H9 (cell line): ENCODE results near the gene CD164. TPM values are rescaled to one million over a fixed set of nuclear protein-coding genes. Genes with fewer than 3 reads are reported as not detected.

Experiments used
- DNase-seq: peaks from one replicate; pipeline ENCODE4 v3.0.0-alpha.2; 2017
- H2AFZ ChIP-seq: one replicate; pipeline ENCODE4 v1.6.1; 2013; ENCODE audit warnings: mild to moderate bottlenecking, low read length, control low read depth, moderate library complexity
- H2AK5ac ChIP-seq: 2 replicates; pipeline ENCODE4 v1.6.1; 2013; ENCODE audit warnings: low read length, control low read depth, mixed read lengths; ENCODE audit not compliant: insufficient read length
- H2BK120ac ChIP-seq: one replicate; pipeline ENCODE4 v1.6.1; 2013; ENCODE audit warnings: low read depth, mild to moderate bottlenecking, low read length, control low read depth, inconsistent platforms; ENCODE audit not compliant: poor library complexity, severe bottlenecking
- H2BK12ac ChIP-seq: 2 replicates; pipeline ENCODE4 v1.6.1; 2013; ENCODE audit warnings: low read length, control low read depth, mixed read lengths, low read depth; ENCODE audit not compliant: insufficient read length
- H2BK15ac ChIP-seq: 2 replicates; pipeline ENCODE4 v1.6.1; 2013; ENCODE audit warnings: low read depth, low read length, control low read depth
- H2BK20ac ChIP-seq: one replicate; pipeline ENCODE4 v1.6.1; 2013; ENCODE audit warnings: low read depth, mild to moderate bottlenecking, low read length, control low read depth, inconsistent platforms; ENCODE audit not compliant: poor library complexity, severe bottlenecking
- H2BK5ac ChIP-seq: 2 replicates; pipeline ENCODE4 v1.6.1; 2013; ENCODE audit warnings: low read length, control low read depth, mixed read lengths; ENCODE audit not compliant: insufficient read length
- H3K14ac ChIP-seq: 2 replicates; pipeline ENCODE4 v1.6.1; 2013; ENCODE audit warnings: low read length, control low read depth; ENCODE audit not compliant: insufficient read depth
- H3K18ac ChIP-seq: 2 replicates; pipeline ENCODE4 v1.6.1; 2013; ENCODE audit warnings: low read depth, mild to moderate bottlenecking, mixed read lengths, low read length, control low read depth; ENCODE audit not compliant: insufficient read length
- H3K23ac ChIP-seq: 2 replicates; pipeline ENCODE4 v1.6.1; 2013; ENCODE audit warnings: low read length, control low read depth, mixed read lengths, low read depth; ENCODE audit not compliant: insufficient read length
- H3K23me2 ChIP-seq: 2 replicates; pipeline ENCODE4 v1.6.1; 2013; ENCODE audit warnings: low read depth, mild to moderate bottlenecking, mixed read lengths, low read length, control low read depth; ENCODE audit not compliant: insufficient read length, poor library complexity, severe bottlenecking
- H3K27ac ChIP-seq: 2 replicates; pipeline ENCODE4 v1.5.1; 2013; ENCODE audit warnings: low read length, control low read depth, mixed read lengths, low read depth; ENCODE audit not compliant: insufficient read length
- H3K27me3 ChIP-seq: 2 replicates; pipeline ENCODE4 v1.6.1; 2013; ENCODE audit warnings: low read length, control low read depth, inconsistent platforms; ENCODE audit not compliant: insufficient read depth
- H3K4ac ChIP-seq: 2 replicates; pipeline ENCODE4 v1.6.1; 2013; ENCODE audit warnings: low read depth, mild to moderate bottlenecking, control low read depth, inconsistent platforms, low read length, moderate library complexity
- H3K4me1 ChIP-seq: 2 replicates; pipeline ENCODE4 v1.6.1; 2013; ENCODE audit warnings: low read length, control low read depth, inconsistent platforms; ENCODE audit not compliant: insufficient read depth
- H3K4me2 ChIP-seq: 2 replicates; pipeline ENCODE4 v1.6.1; 2013; ENCODE audit warnings: low read length, control low read depth, mixed read lengths; ENCODE audit not compliant: insufficient read length, insufficient read depth
- H3K56ac ChIP-seq: 2 replicates; pipeline ENCODE4 v1.6.1; 2013; ENCODE audit warnings: low read depth, mild to moderate bottlenecking, mixed read lengths, low read length, control low read depth; ENCODE audit not compliant: insufficient read length
- H3K79me1 ChIP-seq: 2 replicates; pipeline ENCODE4 v1.6.1; 2013; ENCODE audit warnings: low read depth, mild to moderate bottlenecking, moderate library complexity, low read length, control low read depth, inconsistent platforms; ENCODE audit not compliant: insufficient read depth, poor library complexity, severe bottlenecking
- H3K79me2 ChIP-seq: 2 replicates; pipeline ENCODE4 v1.6.1; 2013; ENCODE audit warnings: low read length, control low read depth, inconsistent platforms; ENCODE audit not compliant: insufficient read depth
- H3K9ac ChIP-seq: 2 replicates; pipeline ENCODE4 v1.6.1; 2013; ENCODE audit warnings: low read length, control low read depth, mixed read lengths; ENCODE audit not compliant: insufficient read length; ENCODE audit errors: extremely low read depth
- H3K9me3 ChIP-seq: one replicate; pipeline ENCODE4 v1.6.1; 2013; ENCODE audit warnings: low read depth, low read length, inconsistent platforms; ENCODE audit not compliant: control insufficient read depth
- H3T11ph ChIP-seq: one replicate; pipeline ENCODE4 v1.6.1; 2013; ENCODE audit warnings: mild to moderate bottlenecking, low read length, control low read depth, inconsistent platforms
- H4K20me1 ChIP-seq: one replicate; pipeline ENCODE4 v1.6.1; 2013; ENCODE audit not compliant: control insufficient read depth, insufficient read length, insufficient read depth
- H4K5ac ChIP-seq: 2 replicates; pipeline ENCODE4 v1.6.1; 2013; ENCODE audit warnings: low read depth, mild to moderate bottlenecking, mixed read lengths, low read length, control low read depth; ENCODE audit not compliant: insufficient read length
- H4K8ac ChIP-seq: replicated peaks from 2 replicates; pipeline ENCODE4 v1.6.1; 2013; ENCODE audit warnings: low read length, control low read depth, mixed read lengths, low read depth; ENCODE audit not compliant: insufficient read length
- H4K91ac ChIP-seq: 2 replicates; pipeline ENCODE4 v1.6.1; 2013; ENCODE audit warnings: low read depth, mild to moderate bottlenecking, moderate library complexity, mixed read lengths, low read length, control low read depth; ENCODE audit not compliant: insufficient read length
- H3K27ac Mint-ChIP-seq, 3 experiments: 2 replicates in 2 of 3; 3 replicates in 1 of 3; pipeline ENCODE4 v1.8.0; 2020 to 2021; ENCODE audit warnings: mixed read lengths in 3 of 3, mild to moderate bottlenecking in 1 of 3, moderate library complexity in 1 of 3
- H3K27me3 Mint-ChIP-seq: 2 replicates; pipeline ENCODE4 v1.8.0; 2021; ENCODE audit warnings: low read depth, mild to moderate bottlenecking, moderate library complexity, mixed read lengths
- H3K36me3 Mint-ChIP-seq, 3 experiments: 2 replicates in 2 of 3; 3 replicates in 1 of 3; pipeline ENCODE4 v1.8.0; 2020 to 2021; ENCODE audit warnings: low read depth in 3 of 3, mixed read lengths in 3 of 3; ENCODE audit not compliant: insufficient read depth in 1 of 3
- H3K4me1 Mint-ChIP-seq, 2 experiments: 2 replicates each; pipeline ENCODE4 v1.8.0; 2020; ENCODE audit warnings: mixed read lengths in 2 of 2
- H3K4me3 Mint-ChIP-seq, 2 experiments: 2 replicates in 1 of 2; 3 replicates in 1 of 2; pipeline ENCODE4 v1.8.0; 2020 to 2021; ENCODE audit warnings: mild to moderate bottlenecking in 2 of 2, mixed read lengths in 2 of 2, moderate library complexity in 1 of 2
- H3K9me3 Mint-ChIP-seq, 2 experiments: 2 replicates in 1 of 2; 3 replicates in 1 of 2; pipeline ENCODE4 v1.8.0; 2020; ENCODE audit warnings: mild to moderate bottlenecking in 2 of 2, mixed read lengths in 2 of 2, moderate library complexity in 1 of 2
- CTCF ChIP-seq: fragments of 200-600 bp; sonication (generic); conservative IDR thresholded peaks from 3 replicates; pipeline ENCODE4 v1.8.0; 2021; ENCODE audit warnings: antibody characterized with exemption, mild to moderate bottlenecking
- WGBS: extraction: QIAGEN DNeasy Blood & Tissue Kit; methylation state at CpG from one replicate; pipeline ENCODE4 v1.1.7; 2013; ENCODE audit warnings: missing lambda C conversion rate, low lambda C conversion rate, mixed read lengths; ENCODE audit not compliant: insufficient read length; ENCODE audit errors: extremely low coverage; 5-methylcytosine and 5-hydroxymethylcytosine counted together
- total RNA-seq: library from RNA; stranded (reverse); gene quantifications from 2 replicates; pipeline ENCODE4 v1.2.1, GENCODE V29; 2021

The CD164 gene
- total RNA-seq, 1 experiment from 2014 or later, result 130 TPM

- H4K91ac ChIP-seq, result no peak overlapping the region
- H2BK15ac ChIP-seq, result no peak overlapping the region
- no peak overlapping the region for H2BK20ac ChIP-seq
- H3K27me3 Mint-ChIP-seq, result no peaks in the 10 kb centered on the region
- H3K79me2 ChIP-seq, result peaks cover 2% of the 10 kb centered on the region
- no peak overlapping the region for H3K27ac ChIP-seq
- H3K23ac ChIP-seq, result no peak overlapping the region
- H3K36me3 Mint-ChIP-seq, result peaks cover 47 to 84% (median 71%) of the 10 kb centered on the region in 3 experiments
- H3K27me3 ChIP-seq, result no peaks in the 10 kb centered on the region
- no peaks in the 10 kb centered on the region for H3K23me2 ChIP-seq
- H3T11ph ChIP-seq, result no peak overlapping the region
- no peak for TF ChIP-seq CTCF
- H3K79me1 ChIP-seq, result no peaks in the 10 kb centered on the region
- H3K4me2 ChIP-seq, result no peak overlapping the region
- no peak overlapping the region for H3K18ac ChIP-seq
- H3K4me3 Mint-ChIP-seq, result no peak overlapping the region
- no peaks in the 10 kb centered on the region for H3K4me1 ChIP-seq
- no peak overlapping the region for H3K27ac Mint-ChIP-seq
- no peak overlapping the region for H2AFZ ChIP-seq
- no peaks in the 10 kb centered on the region for H3K9me3 ChIP-seq
- no peak overlapping the region for H3K56ac ChIP-seq
- H2BK120ac ChIP-seq, result no peak overlapping the region
- H3K9ac ChIP-seq, result no peak overlapping the region
- no peak overlapping the region for H3K4ac ChIP-seq
- no peaks in the 10 kb centered on the region for H3K9me3 Mint-ChIP-seq
- H3K14ac ChIP-seq, result no peak overlapping the region
- DNase-seq, result no peak
- no peak overlapping the region for H2AK5ac ChIP-seq
- no peak overlapping the region for H2BK12ac ChIP-seq
- no peaks in the 10 kb centered on the region for H3K4me1 Mint-ChIP-seq
- H4K20me1 ChIP-seq, result no peaks in the 10 kb centered on the region
- no peak overlapping the region for H4K5ac ChIP-seq
- H2BK5ac ChIP-seq, result no peak overlapping the region
- H4K8ac ChIP-seq, result no peak overlapping the region
- WGBS, result no CpG with 5 or more reads among the region's 4 CpGs
These were observed 8.9 kb downstream of the CD164 start for GRCh38 chr6:109373331-109373730.
